TTC549 (cell line): Measurements from ENCODE around the gene MSI1.

Experiments used
- FAIRE-seq: peaks from 2 replicates; lab custom pipeline; 2012; peaks lifted over from hg19 to GRCh38; lab: Jason Lieb, UNC

The MSI1 gene

DNA sequence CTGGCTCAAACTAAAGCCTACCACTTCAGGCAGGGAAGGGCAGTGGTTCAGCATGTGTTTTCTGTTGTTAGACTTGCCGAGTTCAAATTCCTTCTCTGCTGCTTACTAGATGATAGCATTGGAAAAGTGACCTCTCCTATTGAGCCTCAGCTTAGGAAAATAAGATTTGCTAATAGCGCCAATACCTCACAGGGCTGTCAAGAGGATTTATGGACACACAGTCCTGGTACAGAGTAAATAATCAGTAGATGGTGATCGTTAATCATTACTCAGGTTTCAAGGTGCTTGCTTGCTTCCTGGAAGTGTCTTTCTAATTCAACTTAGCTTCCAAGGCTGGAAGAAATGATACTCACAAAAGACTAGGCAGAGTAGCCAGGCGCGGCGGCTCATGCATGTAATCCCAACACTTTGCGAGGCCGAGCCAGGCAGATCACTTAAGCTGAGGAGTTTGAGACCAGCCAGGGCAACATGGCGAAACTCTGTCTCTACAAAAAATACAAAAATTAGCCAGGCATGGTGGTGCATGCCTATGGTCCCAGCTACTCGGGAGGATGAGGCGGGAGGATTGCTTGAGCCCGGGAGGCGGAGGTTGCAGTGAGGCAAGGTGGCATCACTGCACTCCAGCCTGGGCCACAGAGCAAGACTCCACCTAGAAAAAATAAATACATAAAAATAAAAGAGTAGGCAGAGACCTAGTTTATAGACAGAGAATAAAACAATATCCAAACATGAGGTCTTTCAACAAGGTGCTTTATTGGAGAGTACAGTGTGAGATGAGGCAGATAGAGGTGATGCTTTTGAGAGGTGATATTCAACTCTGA lies 47.4 kb downstream of the MSI1 start:
- no peak for FAIRE-seq

DNA sequence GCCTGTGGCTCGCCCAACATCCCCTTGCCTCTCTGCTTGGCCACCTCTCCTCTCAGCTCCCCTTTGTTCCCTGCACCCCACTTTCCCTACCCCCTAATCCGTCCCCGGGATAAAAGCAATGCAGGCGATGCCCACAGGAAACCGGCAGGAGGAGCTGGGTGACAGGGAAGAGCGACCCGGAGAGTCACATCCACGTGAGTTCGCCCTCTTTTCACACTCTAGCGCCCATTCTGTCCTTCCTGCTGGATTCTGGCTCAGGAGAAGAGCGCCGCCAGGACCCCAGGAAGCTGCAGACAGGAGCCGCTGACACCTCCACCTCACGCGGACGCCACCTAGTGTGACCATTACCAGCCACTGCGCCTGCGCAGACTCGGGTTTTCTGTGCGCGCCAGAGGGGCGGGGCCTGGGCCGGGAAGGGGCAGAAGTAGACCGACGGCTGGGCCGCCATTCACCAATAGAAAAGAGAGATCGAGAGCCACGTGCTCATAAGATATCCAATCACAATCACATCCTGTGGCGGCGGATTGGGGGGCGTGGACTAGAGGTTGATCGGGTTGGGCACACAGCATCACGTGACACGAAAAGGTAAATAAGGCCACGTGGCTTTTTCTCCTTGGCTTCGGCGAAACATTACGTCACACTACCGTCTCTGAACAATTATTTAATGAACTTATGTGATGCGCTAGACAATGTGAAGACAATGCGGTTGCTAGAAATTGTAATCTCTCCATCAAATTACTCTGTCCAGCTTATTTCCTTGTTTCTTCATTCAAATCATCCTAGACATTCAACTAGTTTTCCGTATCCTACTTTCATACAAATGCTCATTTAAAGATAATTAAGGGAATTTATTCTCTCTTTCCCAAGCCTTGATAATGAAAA lies 51.5 kb downstream of the MSI1 start:
- peak; percentile 98 for FAIRE-seq

DNA sequence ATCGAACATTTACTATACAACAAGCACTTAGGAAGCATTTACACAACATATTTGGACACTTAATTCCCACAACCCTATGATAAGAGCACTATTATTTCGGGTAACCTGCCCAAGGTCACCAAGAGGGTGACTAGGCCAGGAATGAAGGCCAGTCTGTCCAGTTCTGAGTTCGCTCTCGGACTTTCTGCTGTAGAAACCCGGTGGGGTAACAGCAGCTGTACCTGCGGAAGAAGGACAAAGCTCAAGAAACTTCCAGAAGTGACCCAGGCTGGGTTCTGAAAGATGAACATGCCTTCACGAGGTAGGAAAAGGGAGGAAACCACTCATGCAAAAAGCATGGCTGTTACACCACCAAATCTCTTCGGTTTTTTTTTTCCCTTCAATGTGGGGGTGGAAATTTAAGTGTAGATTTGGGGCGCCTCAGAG lies 52.2 kb downstream of the MSI1 start:
- no peak for FAIRE-seq

DNA sequence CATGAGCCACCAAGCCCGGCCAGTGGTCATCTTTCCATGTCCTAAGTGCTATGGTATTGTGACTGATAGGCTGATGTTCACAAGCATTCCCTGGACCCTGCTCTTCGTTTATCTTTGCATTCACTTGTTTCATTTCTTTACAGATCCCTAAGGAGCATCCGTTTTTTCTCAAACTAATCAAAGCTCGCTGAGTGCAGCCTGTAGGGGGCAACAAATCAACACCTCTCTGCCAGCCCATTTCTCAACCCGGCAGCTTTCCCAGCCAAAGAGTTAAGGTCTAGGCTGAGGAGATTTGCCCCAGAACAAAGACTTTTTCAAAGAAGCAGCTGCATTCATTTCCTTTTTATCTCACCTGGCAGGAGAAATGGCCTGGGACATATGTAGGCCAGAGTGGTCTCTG lies 54.7 kb downstream of the MSI1 start:
- no peak for FAIRE-seq

GRCh38 chr12:120301962-120302815 lies 66.8 kb downstream of the MSI1 start, which contains the start of gene SIRT4:
Gene SIRT4, plus strand, starts transcription at chr12:120302321. Its CDS starts 1,241 bp downstream, at chr12:120303562.
- peak; percentile 93 for FAIRE-seq

- peak; percentile 89 for FAIRE-seq
Observed at GRCh38 chr12:120292661-120293531, 76.1 kb downstream of the MSI1 start, which contains the start of gene RNU4-1. Gene RNU4-1, minus strand, starts transcription at chr12:120293237.

- FAIRE-seq, result no peak
Observed at GRCh38 chr12:120292411-120292660, 76.6 kb downstream of the MSI1 start.
